ENCODE data around the gene GLCCI1.
A peak's percentile ranks its signal among the peaks of the same experiment; 100 is the strongest.

Gene GLCCI1

GRCh38 chr7:7968544-7969305 lies at the start of gene GLCCI1:
GLCCI1 (plus strand) TSS chr7:7968796; CDS start chr7:7969351, 555 bp downstream.
- peak; percentile 94 for DNase-seq

GRCh38 chr7:7919449-7919945 lies 49.1 kb upstream of the GLCCI1 start:
- no peak for DNase-seq

- DNase-seq, result no peak
Measured at GRCh38 chr7:7920056-7920455, 48.5 kb upstream of the GLCCI1 start.

- DNase-seq, result no peak
Measured at GRCh38 chr7:7920481-7920880, 48.1 kb upstream of the GLCCI1 start.

GRCh38 chr7:7921830-7922229 lies 46.8 kb upstream of the GLCCI1 start:
- no peak for DNase-seq

GRCh38 chr7:7922684-7923385 lies 45.8 kb upstream of the GLCCI1 start:
- DNase-seq, result no peak

- DNase-seq, result no peak
Measured at GRCh38 chr7:7923818-7924217, 44.8 kb upstream of the GLCCI1 start.

GRCh38 chr7:7924303-7924702 lies 44.3 kb upstream of the GLCCI1 start:
- no peak for DNase-seq

- DNase-seq, result no peak
Measured at GRCh38 chr7:7931626-7932025, 37.0 kb upstream of the GLCCI1 start.

- DNase-seq, result no peak
Measured at GRCh38 chr7:7932553-7932952, 36.0 kb upstream of the GLCCI1 start.

GRCh38 chr7:7933915-7934526 lies 34.6 kb upstream of the GLCCI1 start:
- no peak for DNase-seq

- no peak for DNase-seq
Measured at GRCh38 chr7:7934945-7935344, 33.7 kb upstream of the GLCCI1 start.

GRCh38 chr7:7938471-7938870 lies 30.1 kb upstream of the GLCCI1 start:
- no peak for DNase-seq

GRCh38 chr7:7943951-7944350 lies 24.6 kb upstream of the GLCCI1 start:
- no peak for DNase-seq

GRCh38 chr7:7944619-7945282 lies 23.8 kb upstream of the GLCCI1 start:
- DNase-seq, result peak; percentile 24

GRCh38 chr7:7946486-7946885 lies 22.1 kb upstream of the GLCCI1 start:
- no peak for DNase-seq

- DNase-seq, result no peak
Measured at GRCh38 chr7:7948232-7948631, 20.4 kb upstream of the GLCCI1 start.

- no peak for DNase-seq
Measured at GRCh38 chr7:7953806-7954205, 14.8 kb upstream of the GLCCI1 start.

GRCh38 chr7:7956531-7957128 lies 12.0 kb upstream of the GLCCI1 start:
- DNase-seq, result no peak

GRCh38 chr7:7957513-7957912 lies 11.1 kb upstream of the GLCCI1 start:
- DNase-seq, result no peak

- no peak for DNase-seq
Measured at GRCh38 chr7:7959979-7960670, 8.5 kb upstream of the GLCCI1 start.

GRCh38 chr7:7962851-7963250 lies 5.7 kb upstream of the GLCCI1 start:
- DNase-seq, result no peak

Data from activated CD4-positive, alpha-beta T cell treated with anti-CD3 and anti-CD28 coated beads, Interleukin-2, amount 50 U/mL, for 1 hour (primary cell).